ENCODE data around the gene KRTAP4-9.
"Not testable (repeated sequence)": the region's sequence is repeated elsewhere in the genome, so short reads cannot be mapped to it uniquely, and the experiment has no call there.

KRTAP4-9 gene

GRCh38 chr17:41105347-41105746 lies at the start of gene KRTAP4-9:
Gene KRTAP4-9, plus strand, starts transcription at chr17:41105389. Its CDS starts 0 bp downstream, at chr17:41105389.
- H3K36me3 ChIP-seq (replicated peaks; ENCODE audit: insufficient read depth, low read length); H3K27me3 ChIP-seq (replicated peaks; ENCODE audit: insufficient read depth, low read length); H3F3A ChIP-seq (ENCODE audit: insufficient read depth, low read length); H3K9ac ChIP-seq (ENCODE audit: low read length); H3K9me3 ChIP-seq (replicated peaks; ENCODE audit: insufficient read depth, low read length); H3K4me2 ChIP-seq (ENCODE audit: low read depth, low read length); DNase-seq; H3K9me2 ChIP-seq (replicated peaks; ENCODE audit: insufficient read depth, low read length); H3K4me1 ChIP-seq (ENCODE audit: low read length); H3K27ac ChIP-seq (ENCODE audit: low read length); H2AFZ ChIP-seq (ENCODE audit: low read length); H3K79me2 ChIP-seq (ENCODE audit: low read length); H3K4me3 ChIP-seq (ENCODE audit: low read length); H4K20me1 ChIP-seq (ENCODE audit: insufficient read depth, low read length): not testable (repeated sequence)

GRCh38 chr17:41057547-41057946 lies 47.6 kb upstream of the KRTAP4-9 start:
- H3F3A ChIP-seq (ENCODE audit: insufficient read depth, low read length), result no peaks in the 10 kb centered on the region
- no peaks in the 10 kb centered on the region for H3K27me3 ChIP-seq (replicated peaks; ENCODE audit: insufficient read depth, low read length)
- no peak overlapping the region for H2AFZ ChIP-seq (ENCODE audit: low read length)
- H3K4me2 ChIP-seq (ENCODE audit: low read depth, low read length), result no peak overlapping the region
- H3K4me1 ChIP-seq (ENCODE audit: low read length), result no peaks in the 10 kb centered on the region
- no peaks in the 10 kb centered on the region for H3K9me2 ChIP-seq (replicated peaks; ENCODE audit: insufficient read depth, low read length)
- H3K4me3 ChIP-seq (ENCODE audit: low read length), result no peak overlapping the region
- TF ChIP-seq, protein P1, sequence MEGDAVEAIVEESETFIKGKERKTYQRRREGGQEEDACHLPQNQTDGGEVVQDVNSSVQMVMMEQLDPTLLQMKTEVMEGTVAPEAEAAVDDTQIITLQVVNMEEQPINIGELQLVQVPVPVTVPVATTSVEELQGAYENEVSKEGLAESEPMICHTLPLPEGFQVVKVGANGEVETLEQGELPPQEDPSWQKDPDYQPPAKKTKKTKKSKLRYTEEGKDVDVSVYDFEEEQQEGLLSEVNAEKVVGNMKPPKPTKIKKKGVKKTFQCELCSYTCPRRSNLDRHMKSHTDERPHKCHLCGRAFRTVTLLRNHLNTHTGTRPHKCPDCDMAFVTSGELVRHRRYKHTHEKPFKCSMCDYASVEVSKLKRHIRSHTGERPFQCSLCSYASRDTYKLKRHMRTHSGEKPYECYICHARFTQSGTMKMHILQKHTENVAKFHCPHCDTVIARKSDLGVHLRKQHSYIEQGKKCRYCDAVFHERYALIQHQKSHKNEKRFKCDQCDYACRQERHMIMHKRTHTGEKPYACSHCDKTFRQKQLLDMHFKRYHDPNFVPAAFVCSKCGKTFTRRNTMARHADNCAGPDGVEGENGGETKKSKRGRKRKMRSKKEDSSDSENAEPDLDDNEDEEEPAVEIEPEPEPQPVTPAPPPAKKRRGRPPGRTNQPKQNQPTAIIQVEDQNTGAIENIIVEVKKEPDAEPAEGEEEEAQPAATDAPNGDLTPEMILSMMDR (IDR thresholded peaks at IDR 0.05; ENCODE audit: low read length), result no peak
- TF ChIP-seq EZH2 (optimal IDR thresholded peaks at IDR 0.05; ENCODE audit: low read depth, low read length) (no peak), EZH2phosphoT487 (IDR thresholded peaks at IDR 0.05; ENCODE audit: low read length) (no peak)
- no peak overlapping the region for H3K27ac ChIP-seq (ENCODE audit: low read length)
- DNase-seq, result no peak
- H3K9ac ChIP-seq (ENCODE audit: low read length), result no peak overlapping the region
- no peaks in the 10 kb centered on the region for H3K9me3 ChIP-seq (replicated peaks; ENCODE audit: insufficient read depth, low read length)
- no peaks in the 10 kb centered on the region for H4K20me1 ChIP-seq (ENCODE audit: insufficient read depth, low read length)
- H3K36me3 ChIP-seq (replicated peaks; ENCODE audit: insufficient read depth, low read length), result no peaks in the 10 kb centered on the region
- H3K79me2 ChIP-seq (ENCODE audit: low read length), result no peaks in the 10 kb centered on the region

DNA sequence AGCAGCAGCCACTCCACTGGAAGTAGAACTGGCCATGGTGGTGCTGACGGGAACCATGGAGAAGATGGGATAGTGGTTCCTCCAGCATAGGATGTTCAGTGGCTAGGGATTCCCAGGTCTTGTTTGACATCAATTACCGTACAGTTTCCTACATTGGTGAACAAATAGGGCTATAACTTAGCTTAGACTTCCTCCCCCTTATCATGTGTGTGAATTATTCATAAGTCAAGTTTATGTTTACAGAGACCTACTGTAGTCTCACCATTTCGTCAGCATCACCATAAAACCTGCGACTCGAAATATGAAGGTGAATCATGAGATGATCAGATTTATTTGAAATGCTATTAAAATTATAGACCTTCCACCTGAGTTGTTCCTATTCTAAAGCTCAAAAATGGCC lies 46.4 kb upstream of the KRTAP4-9 start:
- TF ChIP-seq, protein P1 (IDR thresholded peaks at IDR 0.05; ENCODE audit: low read length), result no peak
- TF ChIP-seq EZH2 (optimal IDR thresholded peaks at IDR 0.05; ENCODE audit: low read depth, low read length) (no peak), EZH2phosphoT487 (IDR thresholded peaks at IDR 0.05; ENCODE audit: low read length) (no peak)
- Histone ChIP-seq H3K79me2 (ENCODE audit: low read length) (no peaks in the 10 kb centered on the region), H2AFZ (ENCODE audit: low read length) (no peak overlapping the region), H3K27me3 (replicated peaks; ENCODE audit: insufficient read depth, low read length) (no peaks in the 10 kb centered on the region), H3K4me3 (ENCODE audit: low read length) (no peak overlapping the region), H3K36me3 (replicated peaks; ENCODE audit: insufficient read depth, low read length) (no peaks in the 10 kb centered on the region), H3K9me2 (replicated peaks; ENCODE audit: insufficient read depth, low read length) (no peaks in the 10 kb centered on the region), H3K9ac (ENCODE audit: low read length) (no peak overlapping the region), H3K4me2 (ENCODE audit: low read depth, low read length) (no peak overlapping the region), H3K9me3 (replicated peaks; ENCODE audit: insufficient read depth, low read length) (no peaks in the 10 kb centered on the region), H3K4me1 (ENCODE audit: low read length) (no peaks in the 10 kb centered on the region), H3F3A (ENCODE audit: insufficient read depth, low read length) (no peaks in the 10 kb centered on the region), H4K20me1 (ENCODE audit: insufficient read depth, low read length) (no peaks in the 10 kb centered on the region), H3K27ac (ENCODE audit: low read length) (no peak overlapping the region)
- DNase-seq, result no peak

- not testable (repeated sequence) for H3K9ac ChIP-seq (ENCODE audit: low read length); H3K27ac ChIP-seq (ENCODE audit: low read length)
Observed at GRCh38 chr17:41059276-41060051, 45.7 kb upstream of the KRTAP4-9 start.

More at GRCh38 chr17:41059276-41060051, 45.7 kb upstream of the KRTAP4-9 start:
- not testable (repeated sequence) for H3K4me1 ChIP-seq (ENCODE audit: low read length); H3K4me3 ChIP-seq (ENCODE audit: low read length); H3K9me3 ChIP-seq (replicated peaks; ENCODE audit: insufficient read depth, low read length); H4K20me1 ChIP-seq (ENCODE audit: insufficient read depth, low read length); H3K36me3 ChIP-seq (replicated peaks; ENCODE audit: insufficient read depth, low read length); H3F3A ChIP-seq (ENCODE audit: insufficient read depth, low read length); H3K4me2 ChIP-seq (ENCODE audit: low read depth, low read length); H3K9me2 ChIP-seq (replicated peaks; ENCODE audit: insufficient read depth, low read length); H3K79me2 ChIP-seq (ENCODE audit: low read length); H3K27me3 ChIP-seq (replicated peaks; ENCODE audit: insufficient read depth, low read length); DNase-seq; H2AFZ ChIP-seq (ENCODE audit: low read length)

Data from MM.1S (cell line).